Neutrophil (primary cell): ENCODE results near the gene CTPS1.

ENCODE experiments used
- H3K27ac ChIP-seq: fragments of 200-600 bp; sonication (generic); 2 replicates; pipeline ENCODE4 v1.5.1; 2016; ENCODE audit warnings: mild to moderate bottlenecking, moderate library complexity
- H3K27me3 ChIP-seq: fragments of 200-600 bp; sonication (generic); 2 replicates; pipeline ENCODE4 v1.6.0; 2016; ENCODE audit warnings: mild to moderate bottlenecking
- H3K36me3 ChIP-seq: fragments of 200-600 bp; sonication (generic); 2 replicates; pipeline ENCODE4 v1.5.1; 2017
- H3K4me1 ChIP-seq, 2 experiments: fragments of 200-600 bp in 1 of 2; sonication (generic) in 1 of 2; 1 replicate in 1 of 2; 2 replicates in 1 of 2; pipeline versions ENCODE4 v1.5.1 to v1.6.1; 2013 to 2016; ENCODE audit warnings: low read depth in 1 of 2, low read length in 1 of 2, mild to moderate bottlenecking in 1 of 2, moderate library complexity in 1 of 2; ENCODE audit not compliant: control insufficient read depth in 1 of 2, insufficient read depth in 1 of 2
- H3K4me3 ChIP-seq, 2 experiments: fragments of 200-600 bp in 1 of 2; sonication (generic) in 1 of 2; 1 replicate in 1 of 2; 2 replicates in 1 of 2; pipeline ENCODE4 v1.5.1; 2013 to 2016; ENCODE audit warnings: low read depth in 1 of 2, low read length in 1 of 2, mild to moderate bottlenecking in 1 of 2, moderate library complexity in 1 of 2
- H3K9me3 ChIP-seq: fragments of 200-600 bp; sonication (generic); 2 replicates; pipeline ENCODE4 v1.5.1; 2016
- CTCF ChIP-seq: fragments of 200-600 bp; sonication (generic); IDR thresholded peaks from 2 replicates; pipeline ENCODE4 v1.5.1; 2016; ENCODE audit warnings: antibody characterized with exemption

The CTPS1 gene

GRCh38 chr1:40971966-40972365 lies 7.5 kb upstream of the CTPS1 start:
- H3K27ac ChIP-seq, result no peak overlapping the region
- no peaks in the 10 kb centered on the region for H3K27me3 ChIP-seq
- no peak for TF ChIP-seq CTCF
- H3K4me1 ChIP-seq, result no peaks in the 10 kb centered on the region
- no peaks in the 10 kb centered on the region for H3K36me3 ChIP-seq
- no peak overlapping the region for H3K4me3 ChIP-seq
- H3K9me3 ChIP-seq, result no peaks in the 10 kb centered on the region

GRCh38 chr1:40973912-40974311 lies 5.6 kb upstream of the CTPS1 start:
- no peaks in the 10 kb centered on the region for H3K36me3 ChIP-seq
- peaks cover 0 to 1% of the 10 kb centered on the region in 2 experiments for H3K4me1 ChIP-seq
- TF ChIP-seq CTCF, result no peak
- H3K27me3 ChIP-seq, result no peaks in the 10 kb centered on the region
- no peaks in the 10 kb centered on the region for H3K9me3 ChIP-seq
- H3K4me3 ChIP-seq, result no peak overlapping the region
- H3K27ac ChIP-seq, result no peak overlapping the region

GRCh38 chr1:40974945-40975344 lies 4.6 kb upstream of the CTPS1 start:
- Histone ChIP-seq H3K36me3 (no peaks in the 10 kb centered on the region), H3K27me3 (no peaks in the 10 kb centered on the region), H3K27ac (no peak overlapping the region), H3K9me3 (no peaks in the 10 kb centered on the region), H3K4me3 (no peak overlapping the region), H3K4me1 (peaks cover under 1 to 5% of the 10 kb centered on the region in 2 experiments)
- no peak for TF ChIP-seq CTCF

GRCh38 chr1:40976952-40977690 lies 2.4 kb upstream of the CTPS1 start:
- Histone ChIP-seq H3K27ac (no peak overlapping the region), H3K4me3 (no peak overlapping the region), H3K27me3 (no peaks in the 10 kb centered on the region), H3K36me3 (no peaks in the 10 kb centered on the region), H3K4me1 (peaks cover 9 to 16% of the 10 kb centered on the region in 2 experiments), H3K9me3 (no peaks in the 10 kb centered on the region)
- TF ChIP-seq CTCF, result no peak

GRCh38 chr1:40977716-40978115 lies 1.8 kb upstream of the CTPS1 start:
- no peak overlapping the region for H3K27ac ChIP-seq
- no peak overlapping the region for H3K4me3 ChIP-seq
- no peaks in the 10 kb centered on the region for H3K27me3 ChIP-seq
- H3K4me1 ChIP-seq, result peaks cover 9 to 16% of the 10 kb centered on the region in 2 experiments
- no peaks in the 10 kb centered on the region for H3K36me3 ChIP-seq
- no peaks in the 10 kb centered on the region for H3K9me3 ChIP-seq
- no peak for TF ChIP-seq CTCF
